Measurements from ENCODE around the gene CYP2U1.

DNA sequence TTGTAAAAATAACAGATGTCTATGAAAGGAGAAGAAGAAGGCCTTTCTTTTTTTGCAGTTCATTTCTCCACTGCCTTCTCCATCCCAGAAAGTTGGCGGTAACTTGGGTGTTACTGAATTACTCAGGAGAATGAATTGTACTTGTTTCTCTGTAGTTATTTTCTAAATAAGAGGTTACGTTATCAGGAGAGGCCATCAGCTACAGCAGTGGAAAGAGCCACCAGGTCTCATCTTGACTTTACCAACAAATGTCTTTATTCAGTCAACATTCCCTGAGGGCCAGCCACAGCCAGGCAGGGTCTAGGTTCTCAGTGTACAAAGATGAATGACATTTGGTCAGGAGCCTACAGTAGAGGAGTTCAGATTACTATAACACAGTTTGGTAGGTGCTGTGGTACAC, 66.4 kb downstream of the CYP2U1 start:
- TF ChIP-seq, protein P1, sequence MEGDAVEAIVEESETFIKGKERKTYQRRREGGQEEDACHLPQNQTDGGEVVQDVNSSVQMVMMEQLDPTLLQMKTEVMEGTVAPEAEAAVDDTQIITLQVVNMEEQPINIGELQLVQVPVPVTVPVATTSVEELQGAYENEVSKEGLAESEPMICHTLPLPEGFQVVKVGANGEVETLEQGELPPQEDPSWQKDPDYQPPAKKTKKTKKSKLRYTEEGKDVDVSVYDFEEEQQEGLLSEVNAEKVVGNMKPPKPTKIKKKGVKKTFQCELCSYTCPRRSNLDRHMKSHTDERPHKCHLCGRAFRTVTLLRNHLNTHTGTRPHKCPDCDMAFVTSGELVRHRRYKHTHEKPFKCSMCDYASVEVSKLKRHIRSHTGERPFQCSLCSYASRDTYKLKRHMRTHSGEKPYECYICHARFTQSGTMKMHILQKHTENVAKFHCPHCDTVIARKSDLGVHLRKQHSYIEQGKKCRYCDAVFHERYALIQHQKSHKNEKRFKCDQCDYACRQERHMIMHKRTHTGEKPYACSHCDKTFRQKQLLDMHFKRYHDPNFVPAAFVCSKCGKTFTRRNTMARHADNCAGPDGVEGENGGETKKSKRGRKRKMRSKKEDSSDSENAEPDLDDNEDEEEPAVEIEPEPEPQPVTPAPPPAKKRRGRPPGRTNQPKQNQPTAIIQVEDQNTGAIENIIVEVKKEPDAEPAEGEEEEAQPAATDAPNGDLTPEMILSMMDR (IDR thresholded peaks at IDR 0.05), result no peak
- no peak for TF ChIP-seq POLR2AphosphoS5 (IDR thresholded peaks at IDR 0.05; ENCODE audit: low read depth, low read length)

Data from Panc1 (cell line).